PFSK-1 (cell line): Measurements from ENCODE around the gene PALS1.

Experiments used
- FOXP2 ChIP-seq: optimal IDR thresholded peaks from 2 replicates; pipeline ENCODE3; 2011; ENCODE audit warnings: borderline replicate concordance, control low read depth, inconsistent platforms; ENCODE audit not compliant: insufficient read depth; ENCODE audit errors: extremely low read length, extremely low read depth
- POLR2AphosphoS5 ChIP-seq: IDR thresholded peaks from 2 replicates; pipeline ENCODE4 v1.6.1; 2012; ENCODE audit warnings: low read depth, mild to moderate bottlenecking, control low read depth, low read length, moderate library complexity
- SIN3A ChIP-seq: IDR thresholded peaks from 2 replicates; pipeline ENCODE4 v1.6.1; 2012; ENCODE audit warnings: mild to moderate bottlenecking, low read length, moderate library complexity, borderline replicate concordance; ENCODE audit not compliant: insufficient read depth
- TAF1 ChIP-seq: IDR thresholded peaks from 2 replicates; pipeline ENCODE4 v1.6.1; 2012; ENCODE audit warnings: low read length, control low read depth, borderline replicate concordance; ENCODE audit not compliant: insufficient read depth
- TF ChIP-seq, protein P1 (sequence below), 2 experiments: IDR thresholded peaks; 2 replicates each; pipeline versions ENCODE4 v1.6.1 to v1.8.0; 2011 to 2012; ENCODE audit warnings: low read depth in 2 of 2, low read length in 2 of 2, control low read depth in 1 of 2, inconsistent platforms in 1 of 2, mild to moderate bottlenecking in 1 of 2, moderate library complexity in 1 of 2; ENCODE audit not compliant: insufficient read depth in 1 of 2

The PALS1 gene

DNA sequence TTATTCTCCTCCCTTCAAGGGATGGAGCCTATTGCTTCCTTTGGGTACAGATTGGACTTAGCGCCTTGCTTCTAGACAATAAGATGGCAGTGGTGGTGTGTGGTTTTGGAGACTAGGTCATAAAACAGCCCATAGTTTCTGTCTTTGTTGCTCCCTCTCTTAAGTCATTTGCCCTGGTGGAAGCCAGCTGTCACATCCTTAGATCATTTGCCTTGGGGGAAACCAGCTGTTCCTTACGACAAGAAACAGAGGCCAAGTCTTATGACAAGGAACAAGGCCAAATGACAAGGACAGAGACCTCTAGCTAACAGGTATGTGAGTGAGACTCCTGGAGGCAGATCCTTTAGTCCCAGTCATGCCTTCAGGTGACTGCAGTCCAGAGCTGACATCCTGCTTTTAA lies 9.2 kb upstream of the PALS1 start:
- TF ChIP-seq SIN3A (no peak), TAF1 (no peak), POLR2AphosphoS5 (no peak), FOXP2 (no peak)
- TF ChIP-seq, protein P1, sequence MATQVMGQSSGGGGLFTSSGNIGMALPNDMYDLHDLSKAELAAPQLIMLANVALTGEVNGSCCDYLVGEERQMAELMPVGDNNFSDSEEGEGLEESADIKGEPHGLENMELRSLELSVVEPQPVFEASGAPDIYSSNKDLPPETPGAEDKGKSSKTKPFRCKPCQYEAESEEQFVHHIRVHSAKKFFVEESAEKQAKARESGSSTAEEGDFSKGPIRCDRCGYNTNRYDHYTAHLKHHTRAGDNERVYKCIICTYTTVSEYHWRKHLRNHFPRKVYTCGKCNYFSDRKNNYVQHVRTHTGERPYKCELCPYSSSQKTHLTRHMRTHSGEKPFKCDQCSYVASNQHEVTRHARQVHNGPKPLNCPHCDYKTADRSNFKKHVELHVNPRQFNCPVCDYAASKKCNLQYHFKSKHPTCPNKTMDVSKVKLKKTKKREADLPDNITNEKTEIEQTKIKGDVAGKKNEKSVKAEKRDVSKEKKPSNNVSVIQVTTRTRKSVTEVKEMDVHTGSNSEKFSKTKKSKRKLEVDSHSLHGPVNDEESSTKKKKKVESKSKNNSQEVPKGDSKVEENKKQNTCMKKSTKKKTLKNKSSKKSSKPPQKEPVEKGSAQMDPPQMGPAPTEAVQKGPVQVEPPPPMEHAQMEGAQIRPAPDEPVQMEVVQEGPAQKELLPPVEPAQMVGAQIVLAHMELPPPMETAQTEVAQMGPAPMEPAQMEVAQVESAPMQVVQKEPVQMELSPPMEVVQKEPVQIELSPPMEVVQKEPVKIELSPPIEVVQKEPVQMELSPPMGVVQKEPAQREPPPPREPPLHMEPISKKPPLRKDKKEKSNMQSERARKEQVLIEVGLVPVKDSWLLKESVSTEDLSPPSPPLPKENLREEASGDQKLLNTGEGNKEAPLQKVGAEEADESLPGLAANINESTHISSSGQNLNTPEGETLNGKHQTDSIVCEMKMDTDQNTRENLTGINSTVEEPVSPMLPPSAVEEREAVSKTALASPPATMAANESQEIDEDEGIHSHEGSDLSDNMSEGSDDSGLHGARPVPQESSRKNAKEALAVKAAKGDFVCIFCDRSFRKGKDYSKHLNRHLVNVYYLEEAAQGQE (IDR thresholded peaks at IDR 0.05; ENCODE audit: insufficient read depth in 1 of 2, low read depth in 2 of 2, low read length in 2 of 2) = no peak

DNA sequence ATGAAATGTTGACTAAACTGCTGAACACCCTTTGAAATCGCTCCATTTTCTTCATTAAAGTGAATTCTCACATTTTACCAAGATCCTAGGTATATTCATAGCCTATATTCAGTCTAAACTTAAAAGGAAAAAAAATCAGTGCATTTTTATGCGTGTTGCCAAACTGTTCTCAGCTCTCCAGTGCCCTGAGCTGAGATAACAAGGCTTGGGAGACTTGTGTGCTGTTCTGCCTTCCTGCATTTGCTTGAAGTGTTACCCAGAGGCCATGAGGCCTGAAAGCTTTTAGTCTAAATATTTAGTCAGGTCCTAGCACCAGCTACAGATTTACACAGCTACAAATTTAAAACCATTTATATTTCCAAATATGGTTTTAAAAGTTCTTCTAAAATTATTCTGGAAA lies 8.6 kb upstream of the PALS1 start:
- TF ChIP-seq FOXP2 = no peak
- TF ChIP-seq, protein P1 (IDR thresholded peaks at IDR 0.05; ENCODE audit: insufficient read depth in 1 of 2, low read depth in 2 of 2, low read length in 2 of 2) = no peak
- TF ChIP-seq SIN3A = no peak
- no peak for TF ChIP-seq TAF1
- no peak for TF ChIP-seq POLR2AphosphoS5

DNA sequence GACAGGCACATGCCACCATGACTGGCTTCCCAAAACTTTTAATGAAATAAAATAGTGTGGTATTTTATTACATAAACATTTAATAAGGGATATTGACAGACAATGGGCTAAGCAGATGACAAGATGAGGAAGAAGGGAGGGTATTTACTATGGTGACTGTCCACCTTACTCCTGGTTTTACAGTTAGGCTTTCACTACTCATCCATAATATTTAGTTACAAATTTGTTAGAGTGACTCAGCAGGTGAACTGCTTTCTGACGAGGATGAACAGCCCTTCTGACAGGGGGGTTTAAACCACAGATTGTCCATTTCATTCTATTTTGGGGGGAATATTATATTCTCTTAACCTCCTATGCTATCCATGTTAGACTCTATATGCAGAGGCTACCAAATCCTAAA lies 3.6 kb upstream of the PALS1 start:
- TF ChIP-seq POLR2AphosphoS5 = no peak
- TF ChIP-seq TAF1 = no peak
- TF ChIP-seq, protein P1 (IDR thresholded peaks at IDR 0.05; ENCODE audit: insufficient read depth in 1 of 2, low read depth in 2 of 2, low read length in 2 of 2) = no peak
- no peak for TF ChIP-seq SIN3A
- no peak for TF ChIP-seq FOXP2

DNA sequence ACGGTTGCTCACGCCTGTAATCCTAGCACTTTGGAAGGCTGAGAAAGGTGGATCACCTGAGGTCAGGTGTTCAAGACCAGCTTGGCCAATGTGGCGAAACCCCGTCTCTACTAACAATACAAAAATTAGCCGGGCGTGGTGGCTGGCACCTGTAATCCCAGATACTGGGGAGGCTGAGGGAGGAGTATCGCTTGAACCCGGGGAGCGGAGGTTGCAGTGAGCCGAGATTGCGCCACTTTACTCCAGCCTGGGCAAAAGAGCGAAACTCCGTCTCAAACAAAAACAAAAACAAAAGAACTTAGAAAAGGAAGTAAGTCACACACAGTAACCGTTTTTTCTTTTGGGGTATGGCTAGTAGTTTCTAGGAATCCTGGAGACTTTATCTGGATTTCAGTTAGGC lies 1.7 kb upstream of the PALS1 start:
- TF ChIP-seq SIN3A (no peak), TAF1 (no peak), POLR2AphosphoS5 (no peak)

DNA sequence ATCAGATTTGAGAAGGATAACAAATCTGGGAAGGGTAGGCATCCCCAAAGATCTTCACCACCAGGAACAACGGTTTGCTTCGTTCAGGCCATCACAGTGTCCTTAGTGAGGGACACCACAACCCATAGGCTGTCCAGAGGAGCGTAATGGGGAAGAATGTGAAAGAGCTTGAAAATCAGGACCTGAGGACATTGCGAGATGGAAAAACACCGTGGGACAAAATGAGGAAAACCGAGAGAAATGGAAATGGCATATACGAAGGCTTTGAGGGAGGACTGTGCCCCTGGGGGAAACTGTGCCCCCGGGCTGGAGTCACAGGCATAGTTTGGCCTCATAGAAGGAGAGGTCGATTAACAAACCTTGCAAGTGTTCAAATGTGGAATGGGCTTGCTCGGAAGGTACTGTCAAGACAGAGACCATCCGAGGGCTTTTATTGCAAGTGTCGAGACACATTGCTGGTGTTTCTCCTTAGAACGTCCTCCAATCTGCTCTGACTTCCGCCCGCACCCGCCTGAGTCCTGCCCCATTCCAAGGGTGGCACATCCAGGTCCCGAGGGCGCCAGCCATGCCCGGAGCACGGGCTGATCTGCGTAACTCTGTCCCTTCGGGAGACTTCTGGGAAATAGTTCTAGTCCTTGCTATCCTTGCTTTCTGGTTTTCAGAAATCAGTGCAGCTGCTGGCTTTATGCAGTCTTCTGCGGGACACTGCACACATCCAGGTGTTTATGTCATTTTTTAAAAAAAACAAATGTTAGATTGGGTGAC lies 885 bp upstream of the PALS1 start:
- TF ChIP-seq POLR2AphosphoS5 (no peak), SIN3A (no peak), TAF1 (no peak), FOXP2 (no peak)
- TF ChIP-seq, protein P1 (IDR thresholded peaks at IDR 0.05; ENCODE audit: insufficient read depth in 1 of 2, low read depth in 2 of 2, low read length in 2 of 2) = no peak
